ENCODE data around the gene NGEF.

DNA sequence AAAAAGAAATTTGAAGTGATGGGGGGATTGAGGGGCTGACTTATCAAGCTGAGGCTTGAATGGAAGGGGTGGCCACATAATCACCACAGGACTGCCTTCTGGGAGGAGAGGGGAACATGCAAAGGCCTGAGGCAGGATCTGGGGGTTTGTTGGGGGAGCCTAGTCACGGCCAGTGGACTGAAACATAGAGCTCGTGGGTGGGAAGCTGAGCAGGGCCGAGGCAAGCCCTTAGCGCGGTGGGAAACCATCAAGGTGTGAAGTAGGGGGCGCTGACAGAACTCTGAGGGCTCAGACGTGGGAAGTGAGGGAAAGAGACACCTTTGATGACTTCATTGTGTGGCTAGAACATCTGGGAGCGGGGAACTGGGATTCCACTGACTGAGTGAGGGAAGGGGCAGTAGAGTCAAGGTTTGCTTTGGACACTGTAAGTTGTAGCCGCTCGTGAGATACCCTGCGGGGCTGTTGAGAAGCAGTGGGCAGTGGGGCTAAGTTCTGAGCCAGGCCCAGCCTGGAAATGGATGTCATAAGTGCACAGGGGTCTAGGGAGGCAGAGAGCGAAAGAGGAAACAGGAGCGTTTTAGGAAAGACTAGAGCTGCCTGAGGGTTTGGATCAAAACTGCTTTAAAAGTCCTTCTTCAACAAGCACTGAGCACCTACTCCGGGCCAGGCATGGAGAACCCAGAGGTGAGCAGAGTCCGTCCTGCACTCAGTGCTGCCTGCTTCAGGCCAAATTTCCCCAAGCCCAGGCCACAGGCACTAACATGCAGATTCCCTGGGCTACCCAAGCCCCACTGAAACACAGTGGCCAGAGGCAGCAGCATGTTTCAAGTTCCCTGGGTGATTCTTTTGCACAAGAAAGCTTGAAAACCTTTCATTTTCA is 143.7 kb downstream of the NGEF start:
- TF ChIP-seq EZH2phosphoT487 (conservative IDR thresholded peaks at IDR 0.05; ENCODE audit: low read length) (no peak), CTCF (IDR thresholded peaks at IDR 0.05; ENCODE audit: insufficient read depth, low read length, poor library complexity, severe bottlenecking) (no peak)

All from SU-DHL-6 (cell line).